ENCODE measurements around the gene CDC42SE1. TPM values are rescaled to one million over a fixed set of nuclear protein-coding genes. Genes with fewer than 3 reads are reported as not detected.

The CDC42SE1 gene
- total RNA-seq, 1 donor from 2014 or later: 69.9 TPM

DNA sequence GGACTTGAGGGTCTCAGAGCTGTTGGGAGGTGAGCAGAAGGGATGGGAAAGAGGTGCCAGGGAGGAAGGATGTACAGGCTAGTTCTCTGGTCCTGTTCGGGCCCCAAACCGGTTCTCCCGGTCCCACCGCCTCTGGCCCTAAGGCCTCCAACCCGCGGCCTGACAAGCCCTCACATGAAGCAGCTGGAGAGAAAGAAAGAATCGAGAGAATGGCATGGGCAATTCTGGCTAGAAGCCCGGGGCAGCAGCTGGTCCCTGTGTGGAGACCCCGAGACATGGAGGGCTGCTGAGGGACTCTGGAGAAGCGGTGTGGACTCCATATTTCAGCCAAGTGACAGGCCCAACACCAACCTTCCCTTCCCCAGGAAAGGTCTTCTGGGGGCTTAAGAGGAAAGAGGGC is 730 bp downstream of the CDC42SE1 start:
- DNase-seq (ENCODE audit: extremely low spot score, unreplicated experiment): no peak
- Mint-ChIP-seq H3K27me3 (ENCODE audit: unreplicated experiment) (no peaks in the 10 kb centered on the region), H3K36me3 (ENCODE audit: unreplicated experiment) (peaks cover 18% of the 10 kb centered on the region), H3K27ac (ENCODE audit: unreplicated experiment) (peak overlapping the region; percentile 88), H3K9me3 (ENCODE audit: unreplicated experiment) (no peaks in the 10 kb centered on the region), H3K4me3 (ENCODE audit: unreplicated experiment) (peak overlapping the region; percentile 83), H3K4me1 (ENCODE audit: unreplicated experiment) (peaks cover 50% of the 10 kb centered on the region)
- TF ChIP-seq, protein P1, sequence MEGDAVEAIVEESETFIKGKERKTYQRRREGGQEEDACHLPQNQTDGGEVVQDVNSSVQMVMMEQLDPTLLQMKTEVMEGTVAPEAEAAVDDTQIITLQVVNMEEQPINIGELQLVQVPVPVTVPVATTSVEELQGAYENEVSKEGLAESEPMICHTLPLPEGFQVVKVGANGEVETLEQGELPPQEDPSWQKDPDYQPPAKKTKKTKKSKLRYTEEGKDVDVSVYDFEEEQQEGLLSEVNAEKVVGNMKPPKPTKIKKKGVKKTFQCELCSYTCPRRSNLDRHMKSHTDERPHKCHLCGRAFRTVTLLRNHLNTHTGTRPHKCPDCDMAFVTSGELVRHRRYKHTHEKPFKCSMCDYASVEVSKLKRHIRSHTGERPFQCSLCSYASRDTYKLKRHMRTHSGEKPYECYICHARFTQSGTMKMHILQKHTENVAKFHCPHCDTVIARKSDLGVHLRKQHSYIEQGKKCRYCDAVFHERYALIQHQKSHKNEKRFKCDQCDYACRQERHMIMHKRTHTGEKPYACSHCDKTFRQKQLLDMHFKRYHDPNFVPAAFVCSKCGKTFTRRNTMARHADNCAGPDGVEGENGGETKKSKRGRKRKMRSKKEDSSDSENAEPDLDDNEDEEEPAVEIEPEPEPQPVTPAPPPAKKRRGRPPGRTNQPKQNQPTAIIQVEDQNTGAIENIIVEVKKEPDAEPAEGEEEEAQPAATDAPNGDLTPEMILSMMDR (IDR thresholded peaks at IDR 0.05): no peak

DNA sequence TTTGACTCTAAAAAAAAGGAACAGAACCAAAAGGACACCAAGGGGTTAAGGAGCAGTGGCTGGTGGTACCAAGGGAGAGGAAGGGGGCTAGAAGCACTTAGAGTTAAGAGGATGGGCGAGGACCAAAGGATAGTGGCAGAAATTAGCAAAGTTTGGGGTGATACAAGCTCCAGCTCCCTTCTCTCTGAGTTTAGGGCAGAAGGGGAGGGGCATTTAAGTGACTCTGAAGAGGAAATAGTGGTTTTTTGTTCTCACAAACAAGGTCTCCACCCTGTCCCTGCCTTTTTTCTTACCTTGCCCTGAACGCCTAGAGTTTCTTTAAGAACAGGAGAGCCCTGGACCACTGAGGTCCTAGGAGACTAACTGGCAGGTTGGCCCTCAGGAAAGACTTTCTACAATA is 3.3 kb downstream of the CDC42SE1 start:
- H3K27ac Mint-ChIP-seq (ENCODE audit: unreplicated experiment): peak overlapping the region; percentile 48
- no peak for DNase-seq (ENCODE audit: extremely low spot score, unreplicated experiment)
- peaks cover 23% of the 10 kb centered on the region for H3K36me3 Mint-ChIP-seq (ENCODE audit: unreplicated experiment)
- no peaks in the 10 kb centered on the region for H3K9me3 Mint-ChIP-seq (ENCODE audit: unreplicated experiment)
- H3K4me1 Mint-ChIP-seq (ENCODE audit: unreplicated experiment): peaks cover 30% of the 10 kb centered on the region
- TF ChIP-seq, protein P1 (IDR thresholded peaks at IDR 0.05): no peak
- no peaks in the 10 kb centered on the region for H3K27me3 Mint-ChIP-seq (ENCODE audit: unreplicated experiment)
- no peak overlapping the region for H3K4me3 Mint-ChIP-seq (ENCODE audit: unreplicated experiment)

DNA sequence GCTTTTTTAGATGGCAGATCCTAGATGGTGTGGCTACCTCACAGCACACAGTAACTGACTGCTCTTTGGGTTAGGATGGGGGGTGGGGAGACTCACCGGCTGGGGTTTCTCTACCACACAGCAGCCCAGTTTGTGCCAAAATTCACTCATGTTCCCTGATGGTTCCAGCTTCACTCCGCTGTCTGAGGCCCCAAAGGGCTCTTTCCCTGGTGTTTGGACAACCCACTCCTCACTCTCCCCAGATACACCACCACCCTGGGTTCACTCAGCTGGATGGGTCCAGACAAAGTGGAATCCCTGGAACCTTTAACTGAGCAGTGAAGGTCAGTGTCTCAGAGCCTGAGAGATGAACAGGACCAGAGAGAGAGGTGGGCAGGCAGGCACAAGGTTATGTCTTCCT is 3.8 kb downstream of the CDC42SE1 start:
- Mint-ChIP-seq H3K27me3 (ENCODE audit: unreplicated experiment) (no peaks in the 10 kb centered on the region), H3K27ac (ENCODE audit: unreplicated experiment) (no peak overlapping the region), H3K4me3 (ENCODE audit: unreplicated experiment) (no peak overlapping the region), H3K36me3 (ENCODE audit: unreplicated experiment) (peaks cover 26% of the 10 kb centered on the region), H3K4me1 (ENCODE audit: unreplicated experiment) (peaks cover 24% of the 10 kb centered on the region), H3K9me3 (ENCODE audit: unreplicated experiment) (no peaks in the 10 kb centered on the region)
- DNase-seq (ENCODE audit: extremely low spot score, unreplicated experiment): no peak
- TF ChIP-seq, protein P1 (IDR thresholded peaks at IDR 0.05): no peak

DNA sequence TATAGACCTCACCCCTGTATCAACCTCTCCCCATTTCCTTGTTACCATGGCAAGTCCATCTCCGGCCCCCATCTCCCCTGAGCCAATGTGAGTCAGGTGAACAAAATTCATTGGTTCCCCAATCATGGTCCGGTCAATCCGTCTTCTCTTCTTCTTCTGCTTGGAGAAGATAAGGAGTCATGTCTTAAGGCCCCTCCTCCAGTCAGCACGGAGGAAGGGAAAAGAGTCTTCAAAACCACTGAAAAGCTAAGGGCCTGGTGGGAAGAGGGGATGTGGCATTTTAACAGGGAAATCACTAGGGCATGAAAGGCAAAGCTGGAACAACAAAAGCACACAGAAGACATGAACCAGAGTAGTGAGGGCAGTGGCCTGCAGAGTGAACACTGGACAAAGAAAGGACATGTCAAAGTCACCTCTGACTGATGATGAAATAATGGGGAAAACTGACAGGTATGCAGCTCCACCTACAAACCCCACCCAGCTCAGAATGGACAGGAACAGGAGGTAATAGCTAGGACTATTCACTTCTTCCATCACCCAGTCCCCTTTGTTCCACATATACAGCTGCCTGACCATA is 4.4 kb downstream of the CDC42SE1 start:
- Mint-ChIP-seq H3K4me1 (ENCODE audit: unreplicated experiment) (peaks cover 27% of the 10 kb centered on the region), H3K27ac (ENCODE audit: unreplicated experiment) (peak overlapping the region; percentile 1), H3K4me3 (ENCODE audit: unreplicated experiment) (no peak overlapping the region), H3K27me3 (ENCODE audit: unreplicated experiment) (no peaks in the 10 kb centered on the region), H3K9me3 (ENCODE audit: unreplicated experiment) (no peaks in the 10 kb centered on the region), H3K36me3 (ENCODE audit: unreplicated experiment) (peaks cover 26% of the 10 kb centered on the region)
- no peak for DNase-seq (ENCODE audit: extremely low spot score, unreplicated experiment)
- TF ChIP-seq, protein P1 (IDR thresholded peaks at IDR 0.05): no peak

DNA sequence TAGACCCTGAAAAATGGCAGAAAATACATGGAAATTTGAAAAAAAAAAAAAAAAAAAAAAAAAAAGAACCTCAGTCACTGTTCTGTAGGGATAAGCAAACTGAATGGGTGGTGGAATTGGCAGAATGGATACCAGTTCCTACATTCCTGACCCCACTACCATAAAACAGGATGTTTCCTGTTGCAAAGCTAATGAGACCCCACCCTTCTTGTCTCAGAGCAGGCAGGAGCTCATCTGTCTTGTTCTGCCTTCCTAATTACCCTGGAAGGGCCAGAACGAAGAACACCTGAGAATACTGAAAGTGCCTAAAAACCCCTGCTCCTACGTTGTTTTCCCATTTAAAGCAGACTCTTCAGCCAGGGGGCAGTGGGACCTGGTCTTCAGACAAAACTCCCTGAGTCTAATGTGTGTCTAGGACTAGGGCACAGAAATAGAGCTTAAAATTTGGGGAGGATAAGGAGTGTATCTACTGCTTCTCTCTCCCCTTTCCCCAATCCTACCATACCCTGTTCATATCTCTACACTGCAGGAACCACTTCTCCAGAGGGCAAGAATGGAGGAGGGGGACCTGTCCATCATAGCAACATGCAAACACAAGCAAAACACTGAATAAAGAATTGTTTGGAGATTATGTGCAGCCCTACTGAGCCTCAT is 7.9 kb downstream of the CDC42SE1 start:
- Mint-ChIP-seq H3K4me3 (ENCODE audit: unreplicated experiment) (no peak overlapping the region), H3K27ac (ENCODE audit: unreplicated experiment) (no peak overlapping the region), H3K9me3 (ENCODE audit: unreplicated experiment) (no peaks in the 10 kb centered on the region), H3K36me3 (ENCODE audit: unreplicated experiment) (peaks cover 18% of the 10 kb centered on the region), H3K4me1 (ENCODE audit: unreplicated experiment) (peaks cover 26% of the 10 kb centered on the region), H3K27me3 (ENCODE audit: unreplicated experiment) (no peaks in the 10 kb centered on the region)
- DNase-seq (ENCODE audit: extremely low spot score, unreplicated experiment): no peak
- TF ChIP-seq, protein P1 (IDR thresholded peaks at IDR 0.05): no peak

Measured in osteocyte (in vitro differentiated cells).